IMR-90 (cell line): ENCODE measurements around the gene OSBP2.

Experiments
- CEBPB ChIP-seq: IDR thresholded peaks from 2 replicates; pipeline ENCODE4 v1.6.1; 2012; ENCODE audit warnings: low read depth, low read length, improper control_type of control experiment
- CTCF ChIP-seq: conservative IDR thresholded peaks from 2 replicates; pipeline ENCODE4 v1.5.1; 2012; ENCODE audit warnings: mild to moderate bottlenecking, low read depth, low read length, improper control_type of control experiment
- FOS ChIP-seq: fragments of 150-350 bp; IDR thresholded peaks from 2 replicates; pipeline ENCODE4 v1.6.1; 2016; ENCODE audit warnings: low read depth, low read length
- MAFK ChIP-seq: IDR thresholded peaks from 2 replicates; pipeline ENCODE4 v1.6.1; 2012; ENCODE audit warnings: low read depth, low read length, improper control_type of control experiment
- MAZ ChIP-seq: IDR thresholded peaks from 2 replicates; pipeline ENCODE4 v1.6.1; 2012; ENCODE audit warnings: low read depth, mild to moderate bottlenecking, low read length, improper control_type of control experiment, moderate library complexity, borderline replicate concordance
- POLR2A ChIP-seq: IDR thresholded peaks from 2 replicates; pipeline ENCODE4 v1.6.1; 2012; ENCODE audit warnings: mild to moderate bottlenecking, low read depth, low read length
- RAD21 ChIP-seq: IDR thresholded peaks from 2 replicates; pipeline ENCODE4 v1.6.1; 2012; ENCODE audit warnings: low read length, improper control_type of control experiment
- RFX5 ChIP-seq: IDR thresholded peaks from 2 replicates; pipeline ENCODE4 v1.8.0; 2012; ENCODE audit warnings: low read depth, mild to moderate bottlenecking, low read length, moderate library complexity
- SMC3 ChIP-seq: fragments of 150-350 bp; IDR thresholded peaks from 2 replicates; pipeline ENCODE4 v1.6.1; 2016; ENCODE audit warnings: low read depth, mild to moderate bottlenecking, antibody characterized with exemption, low read length, moderate library complexity
- USF2 ChIP-seq: fragments of 150-350 bp; IDR thresholded peaks from 2 replicates; pipeline ENCODE4 v1.6.1; 2017; ENCODE audit warnings: mild to moderate bottlenecking, antibody characterized with exemption, low read length, low read depth

- TF ChIP-seq POLR2A (no peak), MAFK (no peak), CTCF (no peak), SMC3 (no peak), USF2 (no peak), CEBPB (no peak), RFX5 (no peak), MAZ (no peak), RAD21 (no peak), FOS (no peak)
Observed at GRCh38 chr22:30893434-30894370, 199.0 kb downstream of the OSBP2 start.
